ENCODE data around the gene NT5C1A.

Gene NT5C1A

GRCh38 chr1:39620659-39621165 is 51.2 kb downstream of the NT5C1A start:
- DNase-seq (ENCODE audit: extremely low spot score), result no peak
- ChIA-PET CTCF (no interaction called here), POLR2A (no interaction called here)
- TF ChIP-seq BHLHE40 (IDR thresholded peaks at IDR 0.05; ENCODE audit: borderline replicate concordance) (no peak), PKNOX1 (IDR thresholded peaks at IDR 0.05) (no peak), ZNF384 (IDR thresholded peaks at IDR 0.05) (no peak), TARDBP (IDR thresholded peaks at IDR 0.05) (no peak)

GRCh38 chr1:39617488-39618049 is 54.3 kb downstream of the NT5C1A start:
- CTCF ChIA-PET, result interaction anchor here (1.2 kb wide), 1 partner anchor 11 kb away, joined by 5 read pairs; no protein-coding TSS in a partner anchor
- DNase-seq (ENCODE audit: extremely low spot score), result no peak
- POLR2A ChIA-PET, result interaction anchor here (0.7 kb wide), 1 partner anchor 12 kb away, joined by 3 read pairs; no protein-coding TSS in a partner anchor
- TF ChIP-seq ELF4 (IDR thresholded peaks at IDR 0.05), result no peak

- no peak for DNase-seq (ENCODE audit: extremely low spot score)
- TF ChIP-seq ARNT (IDR thresholded peaks at IDR 0.05), result no peak
- no peak for TF ChIP-seq L3MBTL2 (conservative IDR thresholded peaks at IDR 0.05)
- no peak for TF ChIP-seq SUZ12 (IDR thresholded peaks at IDR 0.05)
- no peak for TF ChIP-seq CTBP1 (IDR thresholded peaks at IDR 0.05; ENCODE audit: borderline replicate concordance)
- TF ChIP-seq HDGF (IDR thresholded peaks at IDR 0.05; ENCODE audit: borderline replicate concordance), result no peak
- no peak for TF ChIP-seq ELF4 (IDR thresholded peaks at IDR 0.05)
- no peak for TF ChIP-seq FOXK2 (IDR thresholded peaks at IDR 0.05)
- no peak for TF ChIP-seq FOXA1 (IDR thresholded peaks at IDR 0.05)
- no peak for TF ChIP-seq ZNF384 (IDR thresholded peaks at IDR 0.05)
- no peak for TF ChIP-seq PKNOX1 (IDR thresholded peaks at IDR 0.05)
- TF ChIP-seq NFRKB (IDR thresholded peaks at IDR 0.05), result no peak
- no peak for TF ChIP-seq SP1 (IDR thresholded peaks at IDR 0.05)
- CTCF ChIA-PET, result interaction anchor here (0.6 kb wide), 1 partner anchor 797 kb away, joined by 3 read pairs; no protein-coding TSS in a partner anchor
- POLR2A ChIA-PET, result no interaction called here
Observed at GRCh38 chr1:39615086-39615673, 56.7 kb downstream of the NT5C1A start.

DNA sequence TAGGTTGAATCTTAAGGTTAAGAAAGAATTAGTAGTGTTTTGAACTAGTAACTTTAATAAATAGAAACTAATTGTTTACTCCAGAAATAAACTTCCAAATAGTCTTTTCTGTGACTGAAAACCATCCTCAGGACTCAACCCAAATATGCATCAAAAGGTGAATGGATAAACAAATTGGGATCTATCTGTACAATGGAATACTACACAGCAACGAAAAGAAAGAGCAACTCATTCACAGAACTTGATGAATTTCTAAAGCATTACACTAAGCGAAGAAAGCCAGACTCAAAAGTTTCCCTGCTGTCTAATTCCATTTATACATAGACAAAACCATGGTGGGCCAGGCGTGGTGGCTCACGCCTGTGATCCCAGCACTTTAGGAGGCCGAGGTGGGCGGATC is 57.4 kb downstream of the NT5C1A start:
- ChIA-PET POLR2A (no interaction called here), CTCF (no interaction called here)
- no peak for TF ChIP-seq SP1 (IDR thresholded peaks at IDR 0.05)
- no peak for TF ChIP-seq ELF4 (IDR thresholded peaks at IDR 0.05)
- no peak for TF ChIP-seq FOXK2 (IDR thresholded peaks at IDR 0.05)
- TF ChIP-seq NFRKB (IDR thresholded peaks at IDR 0.05), result no peak
- no peak for TF ChIP-seq FOXA1 (IDR thresholded peaks at IDR 0.05)
- TF ChIP-seq CTBP1 (IDR thresholded peaks at IDR 0.05; ENCODE audit: borderline replicate concordance), result no peak
- TF ChIP-seq ZNF384 (IDR thresholded peaks at IDR 0.05), result no peak
- TF ChIP-seq LEF1 (IDR thresholded peaks at IDR 0.05; ENCODE audit: borderline replicate concordance), result no peak
- TF ChIP-seq SUZ12 (IDR thresholded peaks at IDR 0.05), result no peak
- TF ChIP-seq ARNT (IDR thresholded peaks at IDR 0.05), result no peak
- TF ChIP-seq HDGF (IDR thresholded peaks at IDR 0.05; ENCODE audit: borderline replicate concordance), result no peak
- no peak for TF ChIP-seq L3MBTL2 (conservative IDR thresholded peaks at IDR 0.05)
- TF ChIP-seq BHLHE40 (IDR thresholded peaks at IDR 0.05; ENCODE audit: borderline replicate concordance), result no peak
- TF ChIP-seq FOXM1 (IDR thresholded peaks at IDR 0.05; ENCODE audit: borderline replicate concordance), result no peak
- TF ChIP-seq PKNOX1 (IDR thresholded peaks at IDR 0.05), result no peak
- TF ChIP-seq TARDBP (IDR thresholded peaks at IDR 0.05), result no peak
- DNase-seq (ENCODE audit: extremely low spot score), result no peak

DNA sequence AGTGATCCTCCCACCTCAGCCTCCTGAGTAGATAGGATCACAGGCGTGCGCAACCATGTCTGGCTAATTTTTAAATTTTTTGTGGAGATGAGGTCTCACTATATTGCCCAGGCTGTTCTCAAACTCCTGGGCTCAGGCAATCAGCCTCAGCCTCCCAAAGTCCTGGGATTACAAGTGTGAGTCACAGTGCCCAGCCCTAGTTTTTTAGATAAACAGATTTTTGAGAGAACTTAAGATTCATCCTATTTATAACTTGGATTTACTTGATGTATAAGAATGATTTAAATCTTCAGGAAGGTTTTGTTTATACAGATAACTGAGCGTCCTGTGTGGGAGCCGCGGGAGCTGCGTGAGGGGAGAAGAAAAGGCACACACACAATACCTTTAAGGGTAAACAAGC is 58.7 kb downstream of the NT5C1A start:
- no peak for DNase-seq (ENCODE audit: extremely low spot score)
- ChIA-PET CTCF (no interaction called here), POLR2A (no interaction called here)
- no peak for TF ChIP-seq ZNF384 (IDR thresholded peaks at IDR 0.05)
- no peak for TF ChIP-seq FOXA1 (IDR thresholded peaks at IDR 0.05)
- TF ChIP-seq ELF4 (IDR thresholded peaks at IDR 0.05), result no peak
- no peak for TF ChIP-seq ARNT (IDR thresholded peaks at IDR 0.05)
- TF ChIP-seq SP1 (IDR thresholded peaks at IDR 0.05), result no peak
- TF ChIP-seq NFRKB (IDR thresholded peaks at IDR 0.05), result no peak
- no peak for TF ChIP-seq SUZ12 (IDR thresholded peaks at IDR 0.05)
- TF ChIP-seq CTBP1 (IDR thresholded peaks at IDR 0.05; ENCODE audit: borderline replicate concordance), result no peak
- TF ChIP-seq LEF1 (IDR thresholded peaks at IDR 0.05; ENCODE audit: borderline replicate concordance), result no peak
- TF ChIP-seq FOXM1 (IDR thresholded peaks at IDR 0.05; ENCODE audit: borderline replicate concordance), result no peak
- TF ChIP-seq L3MBTL2 (conservative IDR thresholded peaks at IDR 0.05), result no peak
- no peak for TF ChIP-seq TARDBP (IDR thresholded peaks at IDR 0.05)
- TF ChIP-seq HDGF (IDR thresholded peaks at IDR 0.05; ENCODE audit: borderline replicate concordance), result no peak
- no peak for TF ChIP-seq BHLHE40 (IDR thresholded peaks at IDR 0.05; ENCODE audit: borderline replicate concordance)
- no peak for TF ChIP-seq PKNOX1 (IDR thresholded peaks at IDR 0.05)
